ENCODE measurements around the gene LDLRAD3.
A peak's percentile ranks its signal among the peaks of the same experiment; 100 is the strongest.

Gene LDLRAD3

GRCh38 chr11:35937700-35938099 lies 6.2 kb upstream of the LDLRAD3 start:
- CTCF ChIA-PET = no interaction called here
- TF ChIP-seq FOXM1 (IDR thresholded peaks at IDR 0.05; ENCODE audit: borderline replicate concordance) (no peak), L3MBTL2 (conservative IDR thresholded peaks at IDR 0.05) (no peak), ELF4 (IDR thresholded peaks at IDR 0.05) (no peak), CTBP1 (IDR thresholded peaks at IDR 0.05; ENCODE audit: borderline replicate concordance) (no peak), LEF1 (IDR thresholded peaks at IDR 0.05; ENCODE audit: borderline replicate concordance) (no peak), FOXK2 (IDR thresholded peaks at IDR 0.05) (no peak), PKNOX1 (IDR thresholded peaks at IDR 0.05) (no peak), SP1 (IDR thresholded peaks at IDR 0.05) (no peak), NFRKB (IDR thresholded peaks at IDR 0.05) (no peak), ARNT (IDR thresholded peaks at IDR 0.05) (no peak), HDGF (IDR thresholded peaks at IDR 0.05; ENCODE audit: borderline replicate concordance) (no peak), ZNF384 (IDR thresholded peaks at IDR 0.05) (no peak), SUZ12 (IDR thresholded peaks at IDR 0.05) (no peak), TARDBP (IDR thresholded peaks at IDR 0.05) (no peak), FOXA1 (IDR thresholded peaks at IDR 0.05) (no peak), BHLHE40 (IDR thresholded peaks at IDR 0.05; ENCODE audit: borderline replicate concordance) (no peak)
- DNase-seq (ENCODE audit: extremely low spot score) = no peak
- POLR2A ChIA-PET = no interaction called here

GRCh38 chr11:35938231-35938630 lies 5.6 kb upstream of the LDLRAD3 start:
- TF ChIP-seq ZNF384 (IDR thresholded peaks at IDR 0.05) (no peak), ELF4 (IDR thresholded peaks at IDR 0.05) (no peak), SP1 (IDR thresholded peaks at IDR 0.05) (no peak), PKNOX1 (IDR thresholded peaks at IDR 0.05) (no peak), SUZ12 (IDR thresholded peaks at IDR 0.05) (no peak), LEF1 (IDR thresholded peaks at IDR 0.05; ENCODE audit: borderline replicate concordance) (no peak), ARNT (IDR thresholded peaks at IDR 0.05) (no peak), L3MBTL2 (conservative IDR thresholded peaks at IDR 0.05) (no peak), FOXM1 (IDR thresholded peaks at IDR 0.05; ENCODE audit: borderline replicate concordance) (no peak), NFRKB (IDR thresholded peaks at IDR 0.05) (no peak), FOXA1 (IDR thresholded peaks at IDR 0.05) (no peak), HDGF (IDR thresholded peaks at IDR 0.05; ENCODE audit: borderline replicate concordance) (no peak), FOXK2 (IDR thresholded peaks at IDR 0.05) (no peak), BHLHE40 (IDR thresholded peaks at IDR 0.05; ENCODE audit: borderline replicate concordance) (no peak), CTBP1 (IDR thresholded peaks at IDR 0.05; ENCODE audit: borderline replicate concordance) (no peak), TARDBP (IDR thresholded peaks at IDR 0.05) (no peak)
- ChIA-PET POLR2A (no interaction called here), CTCF (interaction anchor here (0.7 to 1.4 kb wide), 2 partner anchors 116 to 407 kb away, joined by 3 to 6 read pairs; no protein-coding TSS in a partner anchor)
- DNase-seq (ENCODE audit: extremely low spot score) = no peak

GRCh38 chr11:35943309-35943708 lies 553 bp upstream of the LDLRAD3 start:
- no peak for DNase-seq (ENCODE audit: extremely low spot score)
- CTCF ChIA-PET = no interaction called here
- POLR2A ChIA-PET = interaction anchor here (1.1 kb wide), 1 partner anchor 11 kb away, joined by 3 read pairs; no protein-coding TSS in a partner anchor
- TF ChIP-seq SUZ12 (IDR thresholded peaks at IDR 0.05) (no peak), L3MBTL2 (conservative IDR thresholded peaks at IDR 0.05) (no peak), CTBP1 (IDR thresholded peaks at IDR 0.05; ENCODE audit: borderline replicate concordance) (no peak), BHLHE40 (IDR thresholded peaks at IDR 0.05; ENCODE audit: borderline replicate concordance) (no peak), ARNT (IDR thresholded peaks at IDR 0.05) (no peak), ELF4 (IDR thresholded peaks at IDR 0.05) (no peak), TARDBP (IDR thresholded peaks at IDR 0.05) (no peak), FOXK2 (IDR thresholded peaks at IDR 0.05) (no peak), PKNOX1 (IDR thresholded peaks at IDR 0.05) (no peak), SP1 (IDR thresholded peaks at IDR 0.05) (no peak)

- CTCF ChIA-PET = interaction anchor here (0.6 to 1.7 kb wide), 2 partner anchors 66 to 314 kb away, joined by 3 to 4 read pairs; no protein-coding TSS in a partner anchor
- POLR2A ChIA-PET = interaction anchor here (0.8 kb wide), 1 partner anchor 119 kb away, joined by 3 read pairs; no protein-coding TSS in a partner anchor
- DNase-seq (ENCODE audit: extremely low spot score) = peak; percentile 20
- TF ChIP-seq LEF1 (IDR thresholded peaks at IDR 0.05; ENCODE audit: borderline replicate concordance) = no peak
- no peak for TF ChIP-seq SP1 (IDR thresholded peaks at IDR 0.05)
- no peak for TF ChIP-seq L3MBTL2 (conservative IDR thresholded peaks at IDR 0.05)
- no peak for TF ChIP-seq FOXA1 (IDR thresholded peaks at IDR 0.05)
- TF ChIP-seq BHLHE40 (IDR thresholded peaks at IDR 0.05; ENCODE audit: borderline replicate concordance) = no peak
- TF ChIP-seq TARDBP (IDR thresholded peaks at IDR 0.05) = no peak
- no peak for TF ChIP-seq ARNT (IDR thresholded peaks at IDR 0.05)
- TF ChIP-seq SUZ12 (IDR thresholded peaks at IDR 0.05) = no peak
- TF ChIP-seq FOXM1 (IDR thresholded peaks at IDR 0.05; ENCODE audit: borderline replicate concordance) = no peak
Observed at GRCh38 chr11:35944503-35945136, 758 bp downstream of the LDLRAD3 start.

- TF ChIP-seq TARDBP (IDR thresholded peaks at IDR 0.05) (no peak), ELF4 (IDR thresholded peaks at IDR 0.05) (no peak), FOXM1 (IDR thresholded peaks at IDR 0.05; ENCODE audit: borderline replicate concordance) (no peak), FOXK2 (IDR thresholded peaks at IDR 0.05) (no peak), PKNOX1 (IDR thresholded peaks at IDR 0.05) (no peak), SP1 (IDR thresholded peaks at IDR 0.05) (no peak), L3MBTL2 (conservative IDR thresholded peaks at IDR 0.05) (no peak), ZNF384 (IDR thresholded peaks at IDR 0.05) (no peak), SUZ12 (IDR thresholded peaks at IDR 0.05) (no peak), CTBP1 (IDR thresholded peaks at IDR 0.05; ENCODE audit: borderline replicate concordance) (no peak), ARNT (IDR thresholded peaks at IDR 0.05) (no peak), HDGF (IDR thresholded peaks at IDR 0.05; ENCODE audit: borderline replicate concordance) (no peak), LEF1 (IDR thresholded peaks at IDR 0.05; ENCODE audit: borderline replicate concordance) (no peak), FOXA1 (IDR thresholded peaks at IDR 0.05) (no peak), BHLHE40 (IDR thresholded peaks at IDR 0.05; ENCODE audit: borderline replicate concordance) (no peak), NFRKB (IDR thresholded peaks at IDR 0.05) (no peak)
- POLR2A ChIA-PET = no interaction called here
- CTCF ChIA-PET = interaction anchor here (1.7 kb wide), 1 partner anchor 314 kb away, joined by 4 read pairs; no protein-coding TSS in a partner anchor
Observed at GRCh38 chr11:35945137-35945518, 1.3 kb downstream of the LDLRAD3 start.

More at GRCh38 chr11:35945137-35945518, 1.3 kb downstream of the LDLRAD3 start:
- DNase-seq (ENCODE audit: extremely low spot score) = no peak

Data from HEK293T (cell line).